HG03439 (cell line): ENCODE data around the gene PHACTR3.

Experiments used
- ATAC-seq: cut with Tn5 transposase; IDR thresholded peaks from one replicate; pipeline ENCODE4 v1.9.1; 2021; ENCODE audit warnings: mild to moderate bottlenecking, moderate library complexity; ENCODE audit not compliant: unreplicated experiment

Gene PHACTR3

DNA sequence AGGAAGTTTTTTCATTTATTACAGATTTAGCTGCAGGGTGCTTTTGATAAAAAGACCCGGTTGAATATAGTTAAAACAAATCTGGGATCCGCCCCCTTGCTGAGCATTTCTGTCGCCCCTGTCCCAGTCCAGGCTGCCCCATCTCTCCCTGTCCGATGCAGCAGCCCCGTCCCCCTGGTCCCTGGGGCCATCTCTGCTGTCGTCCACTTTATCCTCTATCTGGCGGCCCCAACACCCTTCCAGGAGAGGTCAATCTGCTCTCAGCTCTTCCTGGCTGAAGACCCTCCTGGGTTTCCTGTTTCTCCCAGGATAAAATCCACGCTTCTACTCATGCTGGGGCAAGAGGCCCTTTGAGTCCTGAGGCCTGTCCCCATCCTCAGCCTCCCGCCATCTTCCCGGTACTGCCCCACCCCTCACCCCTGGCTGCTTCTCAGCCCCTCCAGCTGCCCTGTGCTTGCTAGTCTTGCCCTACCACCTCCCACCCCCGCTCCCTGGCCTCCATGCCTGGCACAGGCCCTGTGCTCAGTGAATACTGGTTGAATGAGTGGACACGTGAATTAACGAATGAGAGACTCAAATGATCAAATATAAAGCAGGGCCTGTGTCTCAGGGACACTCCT is 16.0 kb upstream of the PHACTR3 start:
- ATAC-seq, result no peak

GRCh38 chr20:59589086-59589684 is 15.2 kb upstream of the PHACTR3 start:
- no peak for ATAC-seq

DNA sequence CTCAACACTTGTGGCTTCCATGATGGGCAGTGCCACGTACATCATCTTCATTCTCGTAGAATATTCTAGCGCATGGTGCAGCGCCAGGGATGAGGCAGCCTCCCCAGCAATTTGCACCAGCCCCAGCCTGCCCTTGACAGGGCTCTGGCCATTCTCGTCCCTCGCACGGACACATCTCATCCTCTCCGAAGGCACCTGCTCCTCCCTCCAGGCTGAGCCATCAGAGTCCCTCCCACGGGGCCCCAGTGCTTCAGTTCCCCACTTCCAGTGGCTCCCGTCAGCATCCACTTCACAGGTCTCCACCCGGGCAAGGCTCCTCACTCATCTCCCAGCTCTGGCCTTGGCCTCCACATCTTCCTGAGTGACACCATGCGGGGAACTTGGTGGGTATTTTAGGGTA is 13.3 kb upstream of the PHACTR3 start:
- no peak for ATAC-seq

DNA sequence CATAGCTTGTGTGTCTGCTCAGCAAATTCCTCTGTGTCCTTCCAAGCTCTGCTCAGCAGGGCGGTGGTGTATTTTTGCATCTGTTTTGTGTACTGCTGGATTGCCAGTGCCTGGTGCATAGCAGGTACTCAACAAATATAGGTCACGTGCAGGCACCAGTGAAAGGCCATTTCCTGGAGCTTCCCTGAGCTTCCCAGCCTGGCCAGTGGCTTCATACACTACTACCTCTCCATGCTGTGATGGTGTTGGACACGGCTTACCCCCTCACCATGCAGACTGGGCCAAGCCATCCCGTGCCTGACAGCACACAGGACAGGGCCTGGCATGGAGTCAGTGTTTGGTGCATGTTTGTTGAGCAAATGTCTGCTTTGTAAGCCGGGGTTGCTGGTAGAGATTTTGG is 7.7 kb upstream of the PHACTR3 start:
- no peak for ATAC-seq

DNA sequence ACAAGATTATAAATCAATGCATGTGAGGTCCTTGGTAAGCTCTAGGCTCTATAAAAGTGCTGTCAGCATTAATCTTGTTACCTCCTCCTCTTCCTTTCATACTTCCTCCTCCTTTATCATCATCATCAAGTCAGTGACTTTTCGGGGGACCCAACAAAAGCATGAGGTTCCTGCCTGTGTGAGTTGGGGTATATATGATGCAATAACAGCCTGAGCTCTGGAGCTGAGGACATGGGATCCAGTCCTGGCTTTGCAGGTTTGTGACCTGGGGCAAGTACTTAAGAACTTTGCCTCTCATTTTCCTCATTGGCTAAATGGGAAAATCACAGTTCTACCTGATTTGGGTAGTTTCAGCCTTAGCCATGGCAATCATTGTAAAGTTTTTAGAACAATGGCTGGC is 7.1 kb upstream of the PHACTR3 start:
- no peak for ATAC-seq

GRCh38 chr20:59598625-59599310 is 5.6 kb upstream of the PHACTR3 start:
- no peak for ATAC-seq

DNA sequence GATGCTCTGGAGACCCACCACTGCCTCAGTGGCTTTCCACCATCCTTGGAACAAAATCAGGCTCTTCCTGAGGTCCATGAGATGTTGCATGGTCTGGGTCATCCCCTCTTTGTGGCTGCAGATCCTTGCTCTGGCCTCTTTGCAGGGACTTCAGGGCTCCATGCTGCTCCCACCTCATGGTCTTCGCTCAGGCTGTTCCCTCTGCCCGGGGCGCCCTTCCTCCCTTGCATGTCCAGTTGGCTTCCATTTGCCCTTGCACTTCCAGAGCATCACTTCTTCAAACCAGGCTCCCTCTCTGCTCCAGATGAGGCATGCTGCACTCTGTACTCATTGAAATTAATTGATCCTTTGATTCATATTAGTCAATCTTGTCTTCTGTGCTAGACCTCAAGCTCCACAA is 4.4 kb upstream of the PHACTR3 start:
- no peak for ATAC-seq

DNA sequence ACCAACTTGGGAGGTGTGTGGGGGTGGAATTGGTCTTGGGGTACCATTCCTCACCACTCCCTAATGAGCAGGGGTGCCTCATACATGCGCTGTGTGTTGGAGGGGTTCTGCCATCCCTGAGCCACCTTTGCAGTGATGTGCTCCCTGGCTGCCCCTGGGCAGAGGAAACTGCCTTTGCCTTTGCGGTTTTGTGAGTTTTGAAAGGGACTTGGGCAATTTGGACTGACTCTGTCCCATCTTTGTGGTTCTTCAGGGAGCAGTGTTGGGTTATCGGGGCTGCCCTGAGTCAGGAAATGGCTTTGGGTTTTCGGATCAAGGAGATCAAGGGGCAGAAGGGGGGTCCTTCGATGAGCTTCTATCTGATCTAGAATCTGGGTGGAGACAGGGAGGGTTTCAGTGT is 3.9 kb upstream of the PHACTR3 start:
- ATAC-seq, result no peak

DNA sequence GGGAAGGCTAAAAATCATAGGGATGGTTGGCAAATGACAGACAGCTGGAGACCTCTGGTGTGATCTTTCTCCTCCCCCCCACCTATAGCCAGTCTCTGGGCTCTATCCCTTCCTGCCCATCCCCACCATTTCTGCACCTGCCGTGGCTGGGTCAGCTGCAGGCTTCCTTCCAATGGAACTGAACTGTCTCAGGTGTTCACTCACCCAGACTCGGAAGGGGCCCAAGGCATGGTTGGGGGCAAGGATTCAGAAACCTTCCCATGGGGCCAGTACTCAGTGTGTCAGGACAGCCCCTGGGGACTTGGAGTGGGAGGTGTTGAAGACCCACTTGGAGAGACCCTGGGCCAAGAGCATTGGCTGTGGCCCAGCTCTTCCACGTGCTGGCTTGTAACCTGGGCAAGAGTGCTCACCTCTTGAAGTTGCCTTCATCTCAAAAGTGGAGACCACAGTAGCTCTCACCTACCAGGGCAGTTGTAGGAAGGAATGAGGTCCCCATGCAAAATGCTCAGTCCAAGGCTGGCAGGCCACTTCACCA is 1.7 kb upstream of the PHACTR3 start:
- ATAC-seq, result no peak

DNA sequence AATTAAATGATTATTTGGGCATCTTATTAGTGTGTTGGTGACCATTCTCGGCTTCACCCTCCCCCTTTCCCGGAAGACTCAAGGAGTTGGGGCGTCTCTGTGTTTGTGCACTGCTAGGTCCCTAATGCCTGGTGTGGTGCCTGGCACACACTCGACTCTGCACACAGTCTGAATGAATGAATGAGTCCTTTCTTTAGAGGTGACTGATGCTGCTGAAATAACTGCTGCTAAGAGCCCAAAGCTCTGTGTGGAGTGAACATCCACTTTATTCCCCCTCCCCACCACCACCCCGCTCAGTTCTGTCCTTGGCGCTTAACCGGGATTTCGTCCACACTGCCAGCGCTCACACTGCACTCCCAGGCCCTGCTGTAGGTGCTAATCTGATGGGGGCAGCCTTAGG is 1.2 kb upstream of the PHACTR3 start:
- ATAC-seq, result no peak

- no peak for ATAC-seq
Observed at GRCh38 chr20:59604741-59605600, 631 bp downstream of the PHACTR3 start.

GRCh38 chr20:59605601-59606364 is 1.4 kb downstream of the PHACTR3 start:
- no peak for ATAC-seq

GRCh38 chr20:59606566-59606965 is 2.2 kb downstream of the PHACTR3 start:
- no peak for ATAC-seq

DNA sequence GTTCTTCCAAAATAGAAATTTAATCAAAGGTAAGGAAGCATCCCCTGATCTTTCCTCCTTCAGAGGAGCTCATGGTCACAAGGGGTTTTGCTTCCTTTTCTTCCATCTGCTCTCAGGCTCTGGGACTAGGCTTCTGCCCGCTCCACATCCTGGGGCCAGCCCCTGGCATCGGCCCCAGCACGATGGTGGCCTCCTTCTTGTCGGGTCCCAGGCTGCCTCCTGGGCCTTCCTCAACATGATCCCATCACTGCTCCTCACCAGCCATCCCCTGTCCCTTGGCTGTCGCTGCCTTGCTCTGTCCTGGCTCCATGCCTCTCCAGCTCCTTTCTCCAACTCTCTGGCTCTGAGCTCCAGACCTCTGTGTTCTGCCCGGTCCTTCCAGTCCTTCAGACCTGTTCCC is 4.1 kb downstream of the PHACTR3 start:
- ATAC-seq, result no peak

GRCh38 chr20:59608871-59609270 is 4.5 kb downstream of the PHACTR3 start:
- ATAC-seq, result no peak

GRCh38 chr20:59611286-59611685 is 6.9 kb downstream of the PHACTR3 start:
- ATAC-seq, result no peak

GRCh38 chr20:59613861-59614260 is 9.5 kb downstream of the PHACTR3 start:
- ATAC-seq, result no peak

DNA sequence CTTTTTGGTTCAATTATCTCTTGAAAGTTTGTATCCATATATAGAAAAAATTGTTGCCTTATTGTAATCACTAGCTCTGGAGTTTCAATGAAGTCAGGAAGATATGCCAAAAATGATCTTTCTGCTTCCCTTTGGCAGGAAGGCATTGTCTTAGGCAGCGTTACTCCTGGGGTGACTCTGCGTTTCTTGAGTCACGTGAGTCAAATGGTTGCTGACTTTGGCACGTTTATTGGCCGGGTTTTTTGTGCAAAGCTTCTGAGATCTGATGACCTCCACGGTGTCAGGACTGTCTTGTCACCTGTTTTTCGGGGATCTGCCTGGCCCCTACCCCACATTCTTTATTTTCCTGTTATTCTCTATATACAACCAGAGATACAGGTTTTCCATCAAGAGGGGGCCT is 10.4 kb downstream of the PHACTR3 start:
- no peak for ATAC-seq

GRCh38 chr20:59616306-59616705 is 12.0 kb downstream of the PHACTR3 start:
- no peak for ATAC-seq

DNA sequence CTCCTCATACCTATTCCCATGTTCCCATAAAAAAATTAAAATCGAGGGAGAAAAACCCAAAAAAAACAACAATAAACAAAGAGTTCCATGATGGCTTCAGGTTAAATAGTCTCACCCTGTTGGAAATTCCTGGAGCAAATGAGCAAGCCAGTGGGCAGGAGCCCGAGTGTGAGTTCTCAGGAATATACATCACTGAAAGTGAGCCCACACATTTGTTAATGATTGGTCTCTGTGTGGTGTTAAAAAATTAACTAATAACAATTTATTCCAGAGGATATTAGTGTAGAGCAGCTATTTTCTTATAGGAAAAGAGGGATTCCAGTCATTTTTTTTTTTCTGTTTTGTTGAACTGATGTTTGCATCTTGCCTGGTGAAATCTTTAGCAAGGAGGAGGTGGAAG is 12.9 kb downstream of the PHACTR3 start:
- no peak for ATAC-seq

GRCh38 chr20:59618131-59618530 is 13.8 kb downstream of the PHACTR3 start:
- no peak for ATAC-seq
